GM18498 (cell line): ENCODE data around the gene SVIL.
"Not testable (repeated sequence)": the region's sequence is repeated elsewhere in the genome, so short reads cannot be mapped to it uniquely, and the experiment has no call there.

ENCODE experiments used
- ATAC-seq: cut with Tn5 transposase; IDR thresholded peaks from one replicate; pipeline ENCODE4 v1.9.1; 2021; ENCODE audit warnings: mild to moderate bottlenecking, moderate library complexity; ENCODE audit not compliant: unreplicated experiment

Gene SVIL

GRCh38 chr10:29649561-29650551, 15.1 kb upstream of the SVIL start:
- ATAC-seq: peak; percentile 44

GRCh38 chr10:29648983-29649268, 14.2 kb upstream of the SVIL start:
- ATAC-seq: no peak

- no peak for ATAC-seq
Observed at GRCh38 chr10:29648114-29648982, 13.6 kb upstream of the SVIL start.

GRCh38 chr10:29647478-29647877, 12.7 kb upstream of the SVIL start:
- ATAC-seq: peak; percentile 62

GRCh38 chr10:29646960-29647461, 12.2 kb upstream of the SVIL start:
- ATAC-seq: no peak

GRCh38 chr10:29646238-29646902, 11.6 kb upstream of the SVIL start:
- no peak for ATAC-seq

GRCh38 chr10:29643771-29644501, 9.2 kb upstream of the SVIL start:
- no peak for ATAC-seq

- no peak for ATAC-seq
Observed at GRCh38 chr10:29642990-29643389, 8.2 kb upstream of the SVIL start.

- no peak for ATAC-seq
Observed at GRCh38 chr10:29637537-29637936, 2.8 kb upstream of the SVIL start.

GRCh38 chr10:29636178-29636577, 1.4 kb upstream of the SVIL start:
- no peak for ATAC-seq

- ATAC-seq: peak; percentile 73
Observed at GRCh38 chr10:29635711-29636144, 957 bp upstream of the SVIL start.

GRCh38 chr10:29634105-29634504, 666 bp downstream of the SVIL start:
- ATAC-seq: no peak

GRCh38 chr10:29631049-29631339, 3.8 kb downstream of the SVIL start:
- no peak for ATAC-seq

GRCh38 chr10:29630205-29631048, 4.3 kb downstream of the SVIL start:
- no peak for ATAC-seq

- ATAC-seq: no peak
Observed at GRCh38 chr10:29628912-29629526, 5.8 kb downstream of the SVIL start.

- no peak for ATAC-seq
Observed at GRCh38 chr10:29628311-29628710, 6.5 kb downstream of the SVIL start.

- no peak for ATAC-seq
Observed at GRCh38 chr10:29627201-29628132, 7.3 kb downstream of the SVIL start.

- ATAC-seq: not testable (repeated sequence)
Observed at GRCh38 chr10:29624357-29624756, 10.4 kb downstream of the SVIL start.
